ENCODE measurements around the gene RASA3. TPM values are rescaled to one million over a fixed set of nuclear protein-coding genes. Genes with fewer than 3 reads are reported as not detected.
A peak's percentile ranks its signal among the peaks of the same experiment; 100 is the strongest.
"Not testable (repeated sequence)": the region's sequence is repeated elsewhere in the genome, so short reads cannot be mapped to it uniquely, and the experiment has no call there.

Gene RASA3
- total RNA-seq (2022) (0.88 and 0.95 TPM in 2 replicates), Bru-seq, nascent RNA (percentile 22 among the genes with signal in this experiment), BruChase-seq, experiment 1, labeled RNA remaining after a 2-hour chase (percentile 19 among the genes with signal in this experiment), BruChase-seq, experiment 2, labeled RNA remaining after a 6-hour chase (percentile 21 among the genes with signal in this experiment)
- long read RNA-seq, partial matches to known transcripts = 0 of 1 reads
- long read RNA-seq, other reads (novel, unspliced or antisense) = 1 of 1 reads

DNA sequence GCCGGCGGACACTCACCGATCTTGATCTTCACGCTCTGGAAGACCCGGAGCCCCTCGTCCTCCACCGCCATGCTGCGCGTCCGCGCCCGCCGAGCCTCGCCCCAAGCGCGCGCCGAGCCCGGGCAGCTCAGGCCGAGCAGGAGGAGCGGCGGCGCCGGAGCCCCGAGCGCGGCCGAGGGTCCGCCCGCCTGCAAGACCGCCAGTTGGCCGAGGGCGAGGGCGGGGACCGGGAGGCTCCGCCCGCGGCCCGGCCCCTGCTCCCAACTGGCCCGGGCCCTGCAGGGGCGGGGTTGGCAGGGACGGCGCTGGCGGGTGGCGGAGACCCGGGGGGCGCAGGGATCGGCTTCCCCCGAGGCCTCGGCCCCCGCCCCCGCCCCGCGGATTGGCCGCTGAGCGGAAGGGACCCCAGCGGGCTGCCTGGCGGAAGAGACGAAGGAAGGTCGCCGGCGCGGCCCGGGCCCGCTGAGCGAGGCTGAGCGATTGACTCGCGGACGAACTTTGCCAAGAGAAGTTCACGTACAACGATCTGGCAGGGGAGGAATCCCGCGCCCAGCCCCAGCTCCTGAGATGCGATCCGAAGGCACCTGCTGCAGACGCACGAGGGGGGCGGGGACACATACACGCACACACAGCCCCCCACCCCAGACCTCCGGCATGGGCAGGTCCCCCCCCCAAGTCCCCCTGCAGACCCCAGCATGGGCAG lies at the start of gene RASA3:
RASA3 (minus strand) TSS at position 205 of the 703 bp plus-strand sequence; CDS start at position 71, 134 bp downstream.
- H3K4me1 Mint-ChIP-seq (ENCODE audit: low read depth, unreplicated experiment) = no peaks in the 10 kb centered on the region
- H3K27ac Mint-ChIP-seq (ENCODE audit: unreplicated experiment) = no peak within 1 kb of the TSS
- H3K4me3 Mint-ChIP-seq (ENCODE audit: unreplicated experiment) = peak within 1 kb of the TSS; percentile 74
- BruUV-seq (replicated peaks) = no TSS peak
- TF ChIP-seq, protein P1, sequence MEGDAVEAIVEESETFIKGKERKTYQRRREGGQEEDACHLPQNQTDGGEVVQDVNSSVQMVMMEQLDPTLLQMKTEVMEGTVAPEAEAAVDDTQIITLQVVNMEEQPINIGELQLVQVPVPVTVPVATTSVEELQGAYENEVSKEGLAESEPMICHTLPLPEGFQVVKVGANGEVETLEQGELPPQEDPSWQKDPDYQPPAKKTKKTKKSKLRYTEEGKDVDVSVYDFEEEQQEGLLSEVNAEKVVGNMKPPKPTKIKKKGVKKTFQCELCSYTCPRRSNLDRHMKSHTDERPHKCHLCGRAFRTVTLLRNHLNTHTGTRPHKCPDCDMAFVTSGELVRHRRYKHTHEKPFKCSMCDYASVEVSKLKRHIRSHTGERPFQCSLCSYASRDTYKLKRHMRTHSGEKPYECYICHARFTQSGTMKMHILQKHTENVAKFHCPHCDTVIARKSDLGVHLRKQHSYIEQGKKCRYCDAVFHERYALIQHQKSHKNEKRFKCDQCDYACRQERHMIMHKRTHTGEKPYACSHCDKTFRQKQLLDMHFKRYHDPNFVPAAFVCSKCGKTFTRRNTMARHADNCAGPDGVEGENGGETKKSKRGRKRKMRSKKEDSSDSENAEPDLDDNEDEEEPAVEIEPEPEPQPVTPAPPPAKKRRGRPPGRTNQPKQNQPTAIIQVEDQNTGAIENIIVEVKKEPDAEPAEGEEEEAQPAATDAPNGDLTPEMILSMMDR (IDR thresholded peaks at IDR 0.05; ENCODE audit: insufficient read depth in 1 of 2, low read depth in 1 of 2, low read length in 1 of 2, severe bottlenecking in 1 of 2, unreplicated experiment in 1 of 2) = no peak
- H3K9me3 Mint-ChIP-seq (ENCODE audit: unreplicated experiment) = no peaks in the 10 kb centered on the region
- H3K4me3 ChIP-seq (ENCODE audit: low read depth, low read length) = peak within 1 kb of the TSS; percentile 77
- no peaks in the 10 kb centered on the region for H3K9me3 ChIP-seq
- H3K27me3 ChIP-seq (replicated peaks; ENCODE audit: control insufficient read depth, insufficient read depth, low read length) = 0 out of 2 replicates have a peak, but pooled peaks cover 1% of the 10 kb centered on the region
- H3K4me1 ChIP-seq = peaks cover 7% of the 10 kb centered on the region
- intact Hi-C loops (cut with micrococcal nuclease; ENCODE audit: unreplicated experiment) = no loop called here
- CTCF ChIA-PET = no interaction called here
- no peaks in the 10 kb centered on the region for H3K36me3 Mint-ChIP-seq (ENCODE audit: insufficient read depth, unreplicated experiment)
- DNase-seq = peak; percentile 67 to 84
- H3K36me3 ChIP-seq (ENCODE audit: control insufficient read depth, insufficient read depth, low read length) = no peaks in the 10 kb centered on the region
- peaks cover 10% of the 10 kb centered on the region for H3K27me3 Mint-ChIP-seq (ENCODE audit: insufficient read depth, unreplicated experiment)
- POLR2A ChIA-PET = no interaction called here

- TF ChIP-seq, protein P1 (IDR thresholded peaks at IDR 0.05; ENCODE audit: insufficient read depth in 1 of 2, low read depth in 1 of 2, low read length in 1 of 2, severe bottlenecking in 1 of 2, unreplicated experiment in 1 of 2) = no peak
- POLR2A ChIA-PET = no interaction called here
- Histone ChIP-seq H3K36me3 (ENCODE audit: control insufficient read depth, insufficient read depth, low read length) (no peaks in the 10 kb centered on the region), H3K9me3 (no peaks in the 10 kb centered on the region), H3K4me3 (ENCODE audit: low read depth, low read length) (no peak within 1 kb of the TSS), H3K27me3 (replicated peaks; ENCODE audit: control insufficient read depth, insufficient read depth, low read length) (no peaks in the 10 kb centered on the region; the same call in 1 of the 2 replicates), H3K4me1 (no peaks in the 10 kb centered on the region)
- no TSS peak for BruUV-seq (replicated peaks)
- Mint-ChIP-seq H3K27ac (ENCODE audit: unreplicated experiment) (no peak within 1 kb of the TSS), H3K4me3 (ENCODE audit: unreplicated experiment) (no peak within 1 kb of the TSS), H3K27me3 (ENCODE audit: insufficient read depth, unreplicated experiment) (peaks cover 20% of the 10 kb centered on the region), H3K9me3 (ENCODE audit: unreplicated experiment) (no peaks in the 10 kb centered on the region), H3K4me1 (ENCODE audit: low read depth, unreplicated experiment) (no peaks in the 10 kb centered on the region), H3K36me3 (ENCODE audit: insufficient read depth, unreplicated experiment) (no peaks in the 10 kb centered on the region)
- CTCF ChIA-PET = no interaction called here
- intact Hi-C loops (cut with micrococcal nuclease; ENCODE audit: unreplicated experiment) = no loop called here
- no peak for DNase-seq
These were observed 46.8 kb upstream of the RASA3 start, which contains the start of gene CFAP97D2 for GRCh38 chr13:114179087-114179658. Gene CFAP97D2 (plus strand): TSS chr13:114179257. CDS start chr13:114179331, 74 bp downstream.

DNA sequence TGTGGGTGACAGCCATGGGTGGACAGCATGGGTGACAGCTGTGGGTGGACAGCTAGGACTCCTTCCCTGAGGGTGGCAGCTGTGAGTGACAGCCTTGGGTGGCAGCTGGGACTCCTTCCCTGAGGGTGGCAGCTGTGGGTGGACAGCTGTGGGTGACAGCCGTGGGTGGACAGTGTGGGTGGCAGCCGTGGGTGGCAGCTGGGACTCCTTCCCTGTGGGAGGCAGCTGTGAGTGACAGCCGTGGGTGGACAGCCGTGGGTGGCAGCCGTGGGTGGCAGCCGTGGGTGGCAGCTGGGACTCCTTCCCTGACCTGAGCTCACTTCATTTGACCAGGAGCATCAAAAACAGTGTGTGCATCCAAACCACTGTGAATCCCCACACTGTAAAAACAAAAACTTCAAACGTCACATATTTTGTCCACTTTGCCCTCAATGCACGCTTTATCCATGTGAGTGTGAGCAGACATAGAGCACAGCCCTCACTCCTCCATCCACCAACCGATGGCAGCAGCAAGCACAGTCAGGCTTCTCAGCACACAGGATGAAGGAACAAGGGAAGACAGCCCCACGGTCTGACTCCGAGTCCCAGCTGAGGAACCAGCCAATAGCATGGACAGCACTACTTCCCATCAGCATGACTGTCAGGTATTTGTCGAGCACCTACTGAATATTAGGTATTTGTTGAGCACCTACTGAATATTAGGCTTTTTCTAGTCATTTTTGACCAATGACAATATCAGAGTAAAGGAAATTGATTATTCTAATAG lies 45.0 kb upstream of the RASA3 start:
- Histone ChIP-seq H3K27me3 (replicated peaks; ENCODE audit: control insufficient read depth, insufficient read depth, low read length) (no peaks in the 10 kb centered on the region; the same call in 1 of the 2 replicates), H3K4me1 (no peaks in the 10 kb centered on the region), H3K36me3 (ENCODE audit: control insufficient read depth, insufficient read depth, low read length) (no peaks in the 10 kb centered on the region), H3K4me3 (ENCODE audit: low read depth, low read length) (no peak overlapping the region), H3K9me3 (0 out of 2 replicates have a peak, but pooled peaks cover 4% of the 10 kb centered on the region)
- Mint-ChIP-seq H3K27me3 (ENCODE audit: insufficient read depth, unreplicated experiment) (peaks cover 14% of the 10 kb centered on the region), H3K36me3 (ENCODE audit: insufficient read depth, unreplicated experiment) (no peaks in the 10 kb centered on the region), H3K9me3 (ENCODE audit: unreplicated experiment) (peaks cover 11% of the 10 kb centered on the region), H3K4me1 (ENCODE audit: low read depth, unreplicated experiment) (no peaks in the 10 kb centered on the region), H3K27ac (ENCODE audit: unreplicated experiment) (no peak overlapping the region), H3K4me3 (ENCODE audit: unreplicated experiment) (no peak overlapping the region)
- TF ChIP-seq, protein P1 (IDR thresholded peaks at IDR 0.05; ENCODE audit: insufficient read depth in 1 of 2, low read depth in 1 of 2, low read length in 1 of 2, severe bottlenecking in 1 of 2, unreplicated experiment in 1 of 2) = no peak
- ChIA-PET CTCF (interaction anchor here (0.7 kb wide), 1 partner anchor 688 kb away, joined by 5 read pairs; no protein-coding TSS in a partner anchor), POLR2A (no interaction called here)
- BruUV-seq (replicated peaks) = no TSS peak
- DNase-seq = no peak
- intact Hi-C loops (cut with micrococcal nuclease; ENCODE audit: unreplicated experiment) = no loop called here

DNA sequence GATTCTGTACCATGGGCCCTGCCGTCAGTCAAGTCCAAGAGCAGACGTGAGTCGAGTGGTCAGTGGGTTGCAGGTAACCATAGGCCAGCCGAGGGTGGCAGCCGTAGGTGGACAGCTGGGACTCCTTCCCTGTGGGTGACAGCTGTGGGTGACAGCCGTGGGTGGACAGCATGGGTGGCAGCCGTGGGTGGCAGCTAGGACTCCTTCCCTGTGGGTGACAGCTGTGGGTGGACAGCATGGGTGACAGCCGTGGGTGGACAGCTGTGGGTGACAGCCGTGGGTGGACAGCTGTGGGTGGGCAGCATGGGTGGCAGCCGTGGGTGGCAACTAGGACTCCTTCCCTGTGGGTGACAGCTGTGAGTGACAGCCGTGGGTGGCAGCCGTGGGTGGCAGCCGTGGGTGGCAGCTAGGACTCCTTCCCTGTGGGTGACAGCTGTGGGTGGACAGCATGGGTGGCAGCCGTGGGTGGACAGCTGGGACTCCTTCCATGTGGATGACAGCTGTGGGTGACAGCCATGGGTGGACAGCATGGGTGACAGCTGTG lies 44.0 kb upstream of the RASA3 start:
- H3K36me3 Mint-ChIP-seq (ENCODE audit: insufficient read depth, unreplicated experiment); BruUV-seq (replicated peaks); H3K36me3 ChIP-seq (ENCODE audit: control insufficient read depth, insufficient read depth, low read length); H3K4me3 Mint-ChIP-seq (ENCODE audit: unreplicated experiment); H3K4me3 ChIP-seq (ENCODE audit: low read depth, low read length); H3K27me3 ChIP-seq (replicated peaks; ENCODE audit: control insufficient read depth, insufficient read depth, low read length); H3K4me1 Mint-ChIP-seq (ENCODE audit: low read depth, unreplicated experiment); H3K4me1 ChIP-seq; DNase-seq; H3K27ac Mint-ChIP-seq (ENCODE audit: unreplicated experiment); H3K9me3 ChIP-seq; intact Hi-C loops (cut with micrococcal nuclease; ENCODE audit: unreplicated experiment); POLR2A ChIA-PET: not testable (repeated sequence)
- CTCF ChIA-PET = interaction anchor here (0.7 kb wide), 1 partner anchor 687 kb away, joined by 5 read pairs; no protein-coding TSS in a partner anchor
- peaks cover 14% of the 10 kb centered on the region for H3K9me3 Mint-ChIP-seq (ENCODE audit: unreplicated experiment)
- peaks cover 14% of the 10 kb centered on the region for H3K27me3 Mint-ChIP-seq (ENCODE audit: insufficient read depth, unreplicated experiment)
